ENCODE measurements around the gene HOXD13.

HOXD13 gene

DNA sequence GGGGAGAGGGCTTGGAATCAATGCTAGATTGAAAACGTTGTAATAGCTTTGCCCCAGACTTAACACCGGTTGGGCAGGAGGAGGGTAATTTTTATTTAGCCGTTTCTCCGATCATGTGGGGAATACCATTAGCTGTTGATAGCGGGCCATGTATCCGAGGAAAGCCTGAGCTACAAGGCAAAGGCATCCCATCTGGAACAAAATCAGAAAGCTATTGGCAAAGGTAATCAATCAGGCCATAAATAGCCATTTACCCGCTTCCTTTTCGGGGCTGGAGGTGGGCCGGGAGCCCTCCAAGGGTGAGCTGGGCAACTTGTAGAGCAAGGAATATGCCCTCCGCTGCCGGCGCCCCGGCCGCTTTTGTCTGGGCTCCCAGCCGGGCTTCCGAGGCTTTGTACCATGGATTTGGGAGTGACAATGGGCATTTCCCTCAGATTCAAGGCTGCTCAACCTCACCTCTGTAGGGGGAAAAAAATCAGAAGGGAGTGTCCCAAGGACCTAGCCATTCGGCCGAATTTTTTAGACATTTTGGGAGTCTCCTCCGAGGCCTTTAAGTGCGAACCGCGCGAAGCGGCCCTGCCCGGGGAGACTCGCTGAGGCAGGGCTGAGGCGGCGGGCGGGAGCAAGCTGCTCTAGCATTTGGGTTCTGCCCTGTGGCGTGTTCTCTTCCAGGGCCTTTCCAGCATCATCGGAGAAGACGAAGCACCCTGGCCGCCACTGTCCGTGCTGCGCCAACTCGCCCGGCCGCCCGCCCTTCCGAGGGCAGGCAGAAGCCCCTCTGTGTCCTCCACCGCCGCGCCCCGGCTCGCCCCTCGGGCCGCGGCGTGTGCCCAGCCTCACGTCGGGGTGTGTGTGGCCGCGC is 28.9 kb downstream of the HOXD13 start:
- DNase-seq, result no peak

DNA sequence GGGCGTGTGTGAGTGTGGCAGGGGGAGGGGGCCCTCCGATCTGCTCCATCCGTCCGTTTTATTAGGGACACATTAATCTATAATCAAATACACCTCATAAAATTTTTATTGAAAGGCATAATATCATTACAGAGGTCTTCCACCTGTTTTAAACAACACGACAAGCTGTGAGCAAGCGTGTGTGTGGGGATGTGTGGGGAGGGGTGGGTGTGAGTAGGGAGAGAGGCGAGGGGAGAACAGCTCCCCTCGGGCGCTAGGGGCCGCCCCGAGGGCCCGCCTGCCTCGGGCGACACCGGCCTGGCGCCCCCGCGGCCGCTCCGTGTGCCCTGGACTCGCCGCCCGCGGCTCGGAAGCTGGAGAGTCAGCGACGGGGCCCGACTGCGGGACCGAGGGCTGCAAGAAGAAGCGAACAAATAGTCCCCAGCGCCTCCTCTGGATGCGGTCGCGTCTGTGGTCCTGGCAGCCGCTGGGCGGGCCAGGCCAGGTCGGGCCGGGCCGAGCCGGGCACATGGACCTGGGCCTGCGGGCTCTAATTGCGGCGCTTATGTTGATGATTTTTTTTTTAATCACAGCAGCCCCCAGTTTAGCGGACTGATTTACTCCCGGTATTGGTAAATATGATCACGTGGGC is 29.6 kb downstream of the HOXD13 start:
- no peak for DNase-seq

DNA sequence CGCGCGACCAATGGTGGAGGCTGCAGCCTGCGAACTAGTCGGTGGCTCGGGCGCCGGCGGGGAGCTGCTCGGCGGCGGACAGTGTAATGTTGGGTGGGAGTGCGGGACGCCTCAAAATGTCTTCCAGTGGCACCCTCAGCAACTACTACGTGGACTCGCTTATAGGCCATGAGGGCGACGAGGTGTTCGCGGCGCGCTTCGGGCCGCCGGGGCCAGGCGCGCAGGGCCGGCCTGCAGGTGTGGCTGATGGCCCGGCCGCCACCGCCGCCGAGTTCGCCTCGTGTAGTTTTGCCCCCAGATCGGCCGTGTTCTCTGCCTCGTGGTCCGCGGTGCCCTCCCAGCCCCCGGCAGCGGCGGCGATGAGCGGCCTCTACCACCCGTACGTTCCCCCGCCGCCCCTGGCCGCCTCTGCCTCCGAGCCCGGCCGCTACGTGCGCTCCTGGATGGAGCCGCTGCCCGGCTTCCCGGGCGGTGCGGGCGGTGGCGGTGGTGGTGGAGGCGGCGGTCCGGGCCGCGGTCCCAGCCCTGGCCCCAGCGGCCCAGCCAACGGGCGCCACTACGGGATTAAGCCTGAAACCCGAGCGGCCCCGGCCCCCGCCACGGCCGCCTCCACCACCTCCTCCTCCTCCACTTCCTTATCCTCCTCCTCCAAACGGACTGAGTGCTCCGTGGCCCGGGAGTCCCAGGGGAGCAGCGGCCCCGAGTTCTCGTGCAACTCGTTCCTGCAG is 30.3 kb downstream of the HOXD13 start, which contains the start of gene HOXD9:
HOXD9 (plus strand) TSS at position 37 of the 728 bp plus-strand sequence; CDS start at position 87, 50 bp downstream.
- DNase-seq, result no peak

- DNase-seq, result no peak
Observed at GRCh38 chr2:176123411-176124109, 31.0 kb downstream of the HOXD13 start.

- no peak for DNase-seq
Observed at GRCh38 chr2:176124110-176124946, 31.8 kb downstream of the HOXD13 start.

DNA sequence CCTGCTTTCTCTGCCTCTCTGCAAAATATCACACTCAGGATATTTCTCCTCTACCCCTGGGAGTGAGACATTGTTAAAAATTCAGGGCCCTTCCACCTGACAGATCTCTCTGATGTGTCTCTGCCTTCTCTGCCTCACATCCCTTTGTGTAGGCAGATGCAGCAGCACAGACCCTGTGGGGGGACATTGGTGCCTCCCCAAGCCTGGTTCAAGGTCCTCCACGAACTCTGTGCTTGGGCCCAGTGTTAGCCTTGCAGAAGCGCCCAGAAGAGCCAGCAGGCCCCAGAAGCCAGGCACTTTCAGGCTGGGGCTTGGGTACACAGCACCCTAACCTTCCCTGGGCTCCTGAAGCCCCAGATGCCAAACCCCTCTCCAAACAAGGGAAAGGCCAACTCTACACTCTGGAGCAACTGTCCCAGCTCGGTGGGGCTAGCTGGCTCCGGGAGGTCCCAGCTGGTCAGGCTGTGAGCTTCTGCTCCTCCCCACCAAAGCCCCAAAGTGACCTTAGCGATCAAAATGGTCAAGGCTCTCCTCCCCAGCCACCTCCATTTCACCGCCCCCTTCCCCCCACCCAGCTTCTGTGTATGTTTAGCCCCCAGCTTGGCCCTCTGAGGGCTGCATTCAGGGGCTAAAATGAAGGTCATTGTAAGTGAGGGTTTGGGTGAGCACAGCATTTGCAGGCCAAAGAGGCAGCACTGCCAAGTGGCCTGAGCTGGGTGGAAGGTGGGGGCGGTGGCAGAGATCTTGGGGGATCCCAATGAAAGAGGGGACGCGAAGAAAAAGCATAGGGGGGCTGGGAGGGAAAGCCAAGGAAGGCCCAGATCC is 32.6 kb downstream of the HOXD13 start:
- no peak for DNase-seq

DNA sequence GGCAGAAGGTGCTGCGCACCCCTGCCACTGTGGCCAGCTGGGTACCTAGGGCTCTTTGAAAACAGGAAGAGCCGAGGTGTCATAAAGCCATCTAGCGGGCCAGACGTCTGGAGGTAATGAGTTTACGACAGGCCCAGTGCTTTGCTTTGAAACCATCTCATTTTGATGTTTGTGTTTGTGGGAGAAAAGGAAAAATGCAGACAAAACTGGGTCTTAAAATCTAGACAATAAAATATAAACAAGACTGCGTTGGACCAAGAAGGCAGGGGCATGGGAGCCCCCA is 33.2 kb downstream of the HOXD13 start:
- no peak for DNase-seq

DNA sequence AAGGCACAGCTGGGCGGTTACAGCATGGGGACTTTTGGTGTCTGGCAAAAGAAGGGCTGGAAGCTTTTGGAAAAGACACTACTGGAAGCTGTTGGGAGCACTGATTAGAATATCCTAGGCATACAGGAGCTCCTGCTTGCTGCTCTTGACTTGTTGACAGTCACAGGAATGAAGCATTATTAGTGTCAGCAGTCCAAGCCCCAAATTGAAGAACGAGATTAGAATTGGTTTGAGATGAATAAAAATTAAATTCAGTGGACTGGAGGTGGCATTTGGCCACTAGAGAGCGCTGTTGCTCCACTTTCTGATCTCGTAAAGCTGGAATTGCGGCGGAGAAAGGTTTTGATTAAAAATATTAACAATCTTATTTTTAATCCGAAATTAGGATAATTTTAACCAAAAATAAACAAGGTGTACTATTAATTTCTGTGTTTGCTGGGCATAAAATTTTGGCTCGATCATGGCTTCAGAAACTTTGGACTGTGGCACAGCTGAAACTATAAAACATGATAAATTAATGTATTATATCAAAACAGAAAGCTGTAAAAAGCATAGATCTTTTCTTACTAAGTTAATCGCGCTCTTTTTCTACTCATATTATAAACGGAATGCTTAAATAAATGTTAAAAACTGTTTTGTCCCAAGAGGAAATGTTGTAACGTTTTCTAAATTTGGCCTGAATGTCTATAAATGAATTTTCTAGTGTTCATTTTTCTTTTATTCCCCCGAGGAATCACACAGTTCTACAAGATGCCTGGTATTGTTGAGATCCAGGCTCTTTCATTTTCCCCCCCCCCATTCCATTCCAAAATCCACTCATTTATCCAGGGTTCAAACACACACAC is 34.6 kb downstream of the HOXD13 start:
- peak; percentile 63 for DNase-seq

DNA sequence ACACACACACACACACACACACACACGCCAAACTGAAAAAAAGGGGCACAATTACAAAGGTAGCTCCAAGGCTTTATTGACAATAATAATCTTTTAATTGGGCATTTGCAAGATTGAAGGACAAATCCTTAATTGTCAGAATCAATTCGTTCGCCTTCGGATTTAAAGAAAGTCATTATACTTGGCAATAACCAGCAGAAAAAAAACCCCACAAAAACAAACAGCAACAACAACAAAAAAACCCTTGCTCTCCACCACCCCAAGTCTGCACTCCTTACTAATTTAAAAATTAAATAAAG is 35.2 kb downstream of the HOXD13 start:
- no peak for DNase-seq

- DNase-seq, result no peak
Observed at GRCh38 chr2:176128172-176128981, 35.9 kb downstream of the HOXD13 start.

GRCh38 chr2:176128982-176129796 is 36.7 kb downstream of the HOXD13 start, which contains the start of gene HOXD8:
HOXD8 (plus strand) TSS chr2:176129705; CDS start chr2:176130367, 662 bp downstream.
- no peak for DNase-seq

DNA sequence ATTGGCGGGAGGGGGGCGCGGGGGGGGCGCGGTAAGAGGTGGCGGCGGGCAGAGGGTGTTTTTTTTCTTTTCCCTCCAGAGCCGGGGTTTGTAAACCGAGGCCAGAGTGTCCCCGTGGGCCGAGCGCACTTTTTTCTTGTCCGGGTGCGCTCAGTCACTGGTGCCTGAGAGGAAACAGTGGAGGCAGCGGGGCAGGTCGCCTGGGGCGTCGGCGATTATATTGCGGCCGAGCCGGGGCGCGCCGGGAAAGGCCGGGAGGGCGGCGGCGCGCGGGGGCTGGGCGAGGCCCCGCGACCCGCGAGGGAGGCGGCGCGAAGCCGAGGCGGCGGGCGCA is 37.3 kb downstream of the HOXD13 start:
- DNase-seq, result no peak

GRCh38 chr2:176130147-176130956 is 37.8 kb downstream of the HOXD13 start:
- DNase-seq, result no peak

- DNase-seq, result no peak
Observed at GRCh38 chr2:176130957-176131847, 38.7 kb downstream of the HOXD13 start.

GRCh38 chr2:176131848-176132158 is 39.3 kb downstream of the HOXD13 start:
- DNase-seq, result no peak

DNA sequence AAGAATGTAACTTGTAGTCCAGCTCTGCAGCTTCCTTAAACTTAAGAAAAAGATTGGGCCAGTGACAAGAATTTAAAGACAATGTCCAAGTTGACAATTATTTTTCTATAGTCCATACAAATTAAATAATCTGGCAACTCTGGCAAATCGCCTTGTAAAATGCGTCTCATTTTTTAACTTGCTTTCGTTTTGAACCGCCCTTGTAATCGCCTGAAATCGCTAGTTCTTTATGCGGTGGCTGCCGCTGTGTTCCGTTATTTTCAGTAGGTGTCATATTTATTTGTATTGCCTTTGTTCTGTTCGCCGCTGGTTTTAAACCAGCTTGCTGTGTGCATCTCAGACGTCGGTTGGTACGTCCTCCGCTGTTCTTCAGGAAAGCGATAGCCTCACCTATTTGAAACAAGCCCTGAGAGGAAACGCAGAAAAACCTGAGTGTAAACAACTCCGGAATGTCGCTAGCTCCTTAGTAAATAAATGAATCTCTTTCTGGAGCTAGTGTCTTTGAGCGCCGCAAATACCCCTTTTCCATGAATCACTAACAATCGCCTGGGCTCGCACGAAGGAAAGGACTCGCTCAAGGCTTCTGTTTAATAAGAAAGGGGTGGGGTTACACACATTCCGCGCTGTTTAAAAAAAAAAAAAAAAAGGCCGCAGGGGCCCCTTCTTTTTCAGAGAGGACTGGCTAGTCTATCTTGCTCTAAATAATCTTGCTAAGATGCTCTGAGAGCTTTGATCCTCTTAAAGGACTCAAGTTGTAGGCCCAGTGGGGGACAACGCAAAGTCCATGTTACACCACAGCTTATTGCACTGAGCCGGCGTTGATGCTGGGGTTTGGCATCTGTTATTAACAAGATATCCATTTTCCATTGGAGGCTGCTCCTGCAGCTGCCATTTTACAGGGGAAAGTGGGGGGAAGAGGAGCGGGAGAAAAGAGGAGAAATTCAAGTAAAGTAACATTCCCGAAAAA is 40.0 kb downstream of the HOXD13 start:
- no peak for DNase-seq

All from activated T-cell treated with anti-CD3 and anti-CD28 coated beads for 4 hours (primary cell).